GM08714 (cell line): Measurements from ENCODE around the gene SQOR.

ENCODE experiments used
- H3K4me3 ChIP-seq: fragments of 200-500 bp; sonication (Bioruptor generic); 2 replicates; pipeline ENCODE4 v1.5.1; 2014; ENCODE audit warnings: mild to moderate bottlenecking, low read length, inconsistent platforms
- ZNF274 ChIP-seq: IDR thresholded peaks from 2 replicates; pipeline ENCODE4 v1.6.1; 2012; ENCODE audit warnings: mild to moderate bottlenecking, low read depth, low read length

The SQOR gene

DNA sequence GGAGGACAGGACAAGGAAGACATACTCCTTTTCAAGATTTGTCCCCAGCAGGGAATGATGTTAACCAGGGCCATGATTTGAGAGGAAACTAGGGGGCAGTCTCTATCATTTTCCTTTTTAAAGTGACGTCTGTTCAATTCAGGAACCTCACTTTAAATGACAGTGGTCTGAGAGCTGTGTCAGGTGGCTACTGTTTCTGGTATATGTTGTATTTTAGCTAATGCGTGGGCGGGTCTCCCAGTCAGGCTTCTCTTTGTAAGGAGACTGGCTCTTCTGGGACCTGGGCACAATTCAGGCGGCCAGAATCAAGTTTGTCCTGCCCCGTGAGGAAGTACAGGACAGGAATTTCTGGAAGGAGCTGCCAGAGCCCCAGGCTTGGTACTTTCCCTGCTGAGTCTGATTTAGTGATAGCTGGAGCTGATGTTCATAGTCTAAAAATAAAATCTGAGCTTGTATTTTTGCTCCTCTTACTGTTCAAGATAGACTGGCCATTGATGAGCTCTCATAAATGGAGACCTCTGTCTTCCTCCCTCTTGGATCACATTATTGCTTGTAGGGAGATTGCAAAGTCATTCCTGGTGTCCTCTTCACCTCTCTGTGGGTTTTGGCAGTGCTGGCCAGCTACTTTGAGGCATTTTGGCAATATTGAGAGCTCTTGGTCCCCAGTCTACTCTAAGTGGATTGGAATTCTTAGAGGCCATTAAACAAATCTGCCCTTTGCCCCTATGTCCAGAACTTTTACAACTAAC lies 25.6 kb downstream of the SQOR start:
- TF ChIP-seq ZNF274: no peak
- H3K4me3 ChIP-seq: no peak overlapping the region

DNA sequence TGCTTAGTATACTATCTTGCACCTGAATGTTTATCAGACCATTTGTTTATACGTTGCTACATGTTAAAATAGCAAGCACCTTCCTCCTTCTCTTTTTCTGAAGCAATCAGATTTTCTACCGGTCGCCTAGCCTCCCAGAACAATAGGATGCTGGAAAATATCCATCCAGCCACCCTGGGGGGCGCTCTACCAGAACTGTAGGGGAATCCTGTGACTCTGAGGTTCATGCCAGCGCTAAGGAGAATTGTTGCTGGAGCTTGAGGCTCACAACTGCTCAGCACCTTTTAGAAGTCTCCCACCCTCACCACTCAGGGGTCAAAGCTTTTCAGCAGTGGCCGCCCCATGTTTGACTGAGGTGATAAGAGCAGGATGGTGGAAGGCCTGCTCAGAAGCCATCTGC lies 27.5 kb downstream of the SQOR start:
- H3K4me3 ChIP-seq: no peak overlapping the region
- TF ChIP-seq ZNF274: no peak

DNA sequence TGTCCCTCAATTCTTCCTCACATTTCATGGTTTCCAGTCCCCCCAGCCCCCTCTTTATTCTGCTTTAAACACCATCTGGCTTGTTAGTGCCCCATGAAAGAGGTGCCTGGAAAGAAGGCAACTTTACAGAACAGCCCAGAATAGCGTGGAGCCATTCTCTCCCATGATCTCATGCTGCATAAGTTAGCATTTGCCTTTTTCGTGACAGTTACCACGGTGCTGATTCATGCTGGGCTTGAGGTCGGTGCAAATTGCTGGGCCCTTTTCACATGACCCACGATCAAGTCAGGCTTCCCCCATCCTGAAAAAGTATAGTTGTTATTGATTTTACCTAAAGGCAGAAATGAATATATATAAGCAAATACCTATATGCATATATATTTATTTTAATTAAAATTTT lies 29.6 kb downstream of the SQOR start:
- no peak overlapping the region for H3K4me3 ChIP-seq
- TF ChIP-seq ZNF274: no peak

DNA sequence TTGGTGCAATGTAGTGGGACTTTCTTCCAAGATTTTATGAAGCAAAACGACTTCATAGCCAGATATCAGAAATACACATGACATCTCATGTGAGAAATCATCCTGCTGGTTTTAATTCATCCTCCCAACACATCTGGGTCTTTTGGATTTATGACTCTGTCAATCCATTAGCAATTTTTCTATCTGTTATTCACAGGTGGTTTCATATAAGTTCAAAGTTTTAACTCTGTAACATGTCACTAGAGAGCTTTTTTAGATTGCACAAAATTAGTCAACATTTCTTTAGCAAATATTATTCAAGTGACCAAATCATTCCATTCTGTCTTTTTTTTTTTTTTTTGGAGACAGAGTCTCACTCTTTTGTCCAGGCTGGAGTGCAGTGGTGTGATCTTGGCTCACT lies 30.4 kb downstream of the SQOR start:
- no peak overlapping the region for H3K4me3 ChIP-seq
- no peak for TF ChIP-seq ZNF274

DNA sequence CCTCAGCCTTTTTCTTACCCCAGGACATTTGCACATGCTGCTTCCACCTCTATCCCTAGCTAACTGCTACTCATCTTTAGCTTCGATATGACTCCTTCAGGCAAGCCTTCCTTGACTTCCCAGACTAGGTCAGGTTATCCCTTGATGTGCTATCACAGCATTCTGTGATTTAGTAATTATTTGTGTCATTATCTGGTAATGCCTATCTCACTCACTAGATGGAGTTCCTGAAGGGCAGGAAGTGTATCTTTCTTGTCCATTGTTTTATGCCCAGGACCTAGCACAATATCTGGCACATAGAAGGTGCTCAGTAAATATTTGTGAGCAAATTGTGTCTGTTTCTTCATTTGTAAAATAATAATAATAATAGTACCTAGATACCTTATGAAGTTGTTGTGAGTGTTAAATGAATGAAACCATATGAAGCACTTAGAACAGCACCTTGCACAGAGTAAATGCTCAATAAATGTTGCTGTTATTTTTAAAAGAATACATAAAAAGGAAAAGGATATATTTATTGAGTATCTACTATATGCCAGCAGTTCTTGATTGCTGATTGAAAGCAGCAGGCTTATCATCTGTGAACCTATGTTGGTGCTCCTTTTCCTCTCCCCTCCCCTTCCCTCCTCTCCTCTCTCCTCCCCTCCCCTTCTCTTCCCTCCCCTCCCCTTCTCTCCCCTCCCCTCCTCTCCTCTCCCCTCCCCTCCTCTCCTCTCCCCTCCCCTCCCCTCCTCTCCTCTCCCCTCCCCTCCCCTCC lies 31.5 kb downstream of the SQOR start:
- no peak overlapping the region for H3K4me3 ChIP-seq
- TF ChIP-seq ZNF274: no peak

DNA sequence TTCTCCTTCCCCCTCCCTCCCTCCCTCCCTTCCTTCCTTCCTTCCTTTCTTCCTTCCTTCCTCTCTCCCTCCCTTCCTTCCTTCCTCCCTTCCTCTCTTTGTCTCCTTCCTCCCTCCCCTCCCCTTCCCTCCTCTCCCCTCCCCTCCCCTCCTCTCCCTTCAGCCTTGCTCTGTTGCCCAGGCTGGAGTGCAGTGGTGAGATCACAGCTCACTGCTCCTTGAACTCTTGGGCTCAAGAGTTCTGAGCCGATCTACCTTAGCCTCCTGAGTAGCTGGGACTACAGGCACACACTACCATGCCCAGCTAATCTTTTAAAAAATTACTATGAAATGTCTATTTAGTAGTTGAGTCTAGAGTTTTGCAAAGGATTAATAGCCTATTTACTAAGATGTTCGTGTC lies 32.2 kb downstream of the SQOR start:
- TF ChIP-seq ZNF274: no peak
- H3K4me3 ChIP-seq: no peak overlapping the region

DNA sequence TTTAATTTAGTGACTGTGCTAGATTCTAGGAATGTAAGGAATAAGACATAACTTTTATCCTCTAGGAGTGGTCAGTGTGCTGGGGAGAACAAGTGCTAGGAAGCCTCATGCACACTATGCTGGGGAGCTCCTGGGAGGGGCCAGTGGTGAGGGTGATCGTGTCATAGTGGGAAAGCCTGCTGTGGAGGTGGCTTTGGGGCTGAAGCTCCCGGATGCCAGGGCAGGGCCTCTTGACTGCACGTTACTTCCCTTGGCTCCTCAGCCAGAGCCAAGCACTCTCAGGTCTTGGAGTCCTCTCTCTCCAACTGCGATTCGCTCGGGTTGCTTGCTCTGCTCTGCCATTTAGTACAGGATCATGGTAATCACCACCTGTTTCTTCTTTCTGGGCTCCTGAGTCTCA lies 33.6 kb downstream of the SQOR start:
- H3K4me3 ChIP-seq: no peak overlapping the region
- TF ChIP-seq ZNF274: no peak

DNA sequence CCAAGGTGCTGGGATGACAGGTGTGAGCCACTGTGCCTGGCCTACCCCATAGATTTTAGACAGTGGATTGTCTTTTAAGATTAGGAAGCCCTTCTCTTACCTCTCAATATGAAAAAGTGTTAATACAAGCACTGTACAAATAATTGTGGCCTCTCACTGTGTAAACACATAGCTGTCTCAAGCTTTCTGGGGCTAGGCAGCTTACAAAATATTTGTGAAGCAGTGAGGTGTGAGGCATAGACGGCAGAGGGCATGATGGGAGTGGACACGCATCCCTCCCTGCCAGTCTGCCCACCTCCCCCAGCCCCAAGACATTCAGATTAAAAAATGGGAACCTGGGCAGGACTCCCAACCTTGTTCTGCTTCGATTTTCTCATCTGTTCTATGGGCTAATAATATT lies 34.6 kb downstream of the SQOR start:
- TF ChIP-seq ZNF274: no peak
- no peak overlapping the region for H3K4me3 ChIP-seq

DNA sequence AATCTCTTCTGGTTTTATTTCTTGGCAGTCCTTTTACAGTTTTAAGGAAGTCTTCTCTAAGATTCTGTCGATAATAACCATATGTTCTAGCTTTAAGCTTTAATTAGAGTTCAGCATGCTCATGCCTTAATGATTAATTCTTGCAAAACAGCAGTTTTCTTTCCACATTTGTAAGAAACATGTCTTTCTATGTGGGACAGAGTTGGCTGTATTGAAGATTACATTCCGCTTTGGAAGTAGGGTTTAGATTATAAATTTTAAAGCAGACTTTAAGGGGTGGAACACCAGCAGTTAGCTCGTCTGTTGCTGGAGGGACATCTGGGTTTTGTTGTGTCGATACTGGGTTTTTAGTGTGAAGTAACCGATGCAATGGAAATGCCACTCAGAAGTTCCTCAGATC lies 35.3 kb downstream of the SQOR start:
- H3K4me3 ChIP-seq: no peak overlapping the region
- no peak for TF ChIP-seq ZNF274

DNA sequence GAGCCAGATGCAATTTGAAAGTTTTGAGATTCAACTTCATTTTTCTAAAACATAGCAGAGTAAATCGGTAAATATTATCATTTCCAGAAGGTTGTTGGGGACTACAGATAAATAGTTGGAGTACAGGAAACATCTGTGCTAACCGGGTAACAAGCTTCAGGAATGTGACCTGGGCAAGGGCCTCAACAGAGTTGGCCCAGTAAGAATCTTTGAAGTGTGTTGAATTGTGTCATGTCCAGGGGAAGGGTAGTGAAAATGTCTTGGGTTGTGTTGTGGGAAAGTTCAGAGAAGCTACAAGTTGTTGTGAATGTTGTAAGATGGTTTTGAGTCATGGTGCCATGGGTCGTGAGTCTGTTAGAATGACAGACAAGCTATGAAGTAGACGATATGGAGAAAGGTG lies 35.7 kb downstream of the SQOR start:
- H3K4me3 ChIP-seq: no peak overlapping the region
- TF ChIP-seq ZNF274: no peak

DNA sequence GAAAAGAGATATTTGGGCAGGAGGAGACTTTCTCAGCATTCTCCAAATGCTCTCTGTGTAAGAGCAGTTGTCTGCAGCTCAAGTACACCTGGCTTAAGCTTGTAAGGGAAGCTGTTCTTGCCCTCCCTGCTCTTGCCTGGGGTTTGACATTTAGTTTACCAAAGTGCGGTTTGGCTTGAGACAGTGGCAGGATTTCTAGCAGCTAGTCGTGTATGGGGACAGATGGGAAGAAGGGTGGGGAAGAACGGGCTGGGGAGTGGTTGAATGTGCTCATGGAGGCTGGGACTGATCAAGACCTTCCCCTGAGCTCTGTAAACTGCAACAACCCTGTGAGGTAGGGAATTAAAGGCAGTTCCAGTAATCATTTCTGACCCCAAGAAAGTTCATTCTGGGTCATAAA lies 39.8 kb downstream of the SQOR start:
- TF ChIP-seq ZNF274: no peak

DNA sequence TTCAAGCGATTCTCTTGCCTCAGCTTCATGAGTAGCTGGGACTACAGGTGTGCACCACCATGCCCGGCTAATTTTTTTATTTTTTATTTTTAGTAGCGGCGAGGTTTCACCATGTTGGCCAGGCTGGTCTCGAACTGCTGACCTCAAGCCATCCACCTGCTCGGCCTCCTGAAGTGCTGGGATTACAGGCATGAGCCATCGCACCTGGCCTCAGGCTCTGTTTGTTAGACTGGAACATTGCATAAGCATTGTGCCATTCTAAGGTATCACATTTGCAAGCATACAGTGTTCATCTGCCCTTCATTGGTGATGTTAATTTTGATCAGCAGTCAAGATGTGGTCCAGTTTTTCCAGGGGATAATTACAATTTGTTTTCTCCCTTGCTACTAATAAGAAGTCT lies 43.0 kb downstream of the SQOR start:
- no peak overlapping the region for H3K4me3 ChIP-seq
- no peak for TF ChIP-seq ZNF274

More for the DNA sequence above, 39.8 kb downstream of the SQOR start:
- no peak overlapping the region for H3K4me3 ChIP-seq

DNA sequence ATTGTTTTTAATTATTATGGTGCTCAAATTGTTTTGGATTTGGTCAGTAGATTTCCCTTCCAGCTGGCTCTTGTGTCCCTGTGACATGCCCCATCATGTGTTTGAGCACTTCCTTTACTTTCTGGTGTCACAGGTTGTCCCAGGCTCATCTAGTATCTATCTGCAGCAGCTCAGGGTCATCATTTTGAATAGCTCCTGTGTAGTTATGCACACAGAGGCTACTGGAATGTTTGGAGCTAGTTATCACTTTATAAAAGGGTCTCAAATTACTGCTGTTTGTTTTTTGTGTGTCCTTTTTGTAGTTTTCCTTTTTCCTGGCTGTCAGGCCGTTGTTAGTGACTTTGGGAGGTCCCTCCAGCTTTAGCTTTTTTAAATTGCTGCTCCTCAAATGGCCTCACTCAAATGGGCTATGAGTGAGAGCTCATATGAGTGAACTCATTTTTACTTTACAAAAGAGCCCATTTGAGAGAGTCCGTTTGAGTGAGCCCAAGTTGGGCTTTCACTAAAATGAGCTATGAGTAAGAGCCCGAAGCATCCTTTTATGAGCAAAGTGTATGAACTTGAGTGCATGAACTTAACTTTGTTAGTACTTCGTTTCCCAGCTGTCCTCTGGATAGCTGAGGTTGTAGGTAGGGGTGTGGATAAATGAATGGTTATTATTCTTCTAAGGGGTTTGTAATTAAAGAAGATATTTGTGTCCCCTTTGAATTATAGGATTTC lies 43.8 kb downstream of the SQOR start:
- no peak overlapping the region for H3K4me3 ChIP-seq
- TF ChIP-seq ZNF274: no peak

DNA sequence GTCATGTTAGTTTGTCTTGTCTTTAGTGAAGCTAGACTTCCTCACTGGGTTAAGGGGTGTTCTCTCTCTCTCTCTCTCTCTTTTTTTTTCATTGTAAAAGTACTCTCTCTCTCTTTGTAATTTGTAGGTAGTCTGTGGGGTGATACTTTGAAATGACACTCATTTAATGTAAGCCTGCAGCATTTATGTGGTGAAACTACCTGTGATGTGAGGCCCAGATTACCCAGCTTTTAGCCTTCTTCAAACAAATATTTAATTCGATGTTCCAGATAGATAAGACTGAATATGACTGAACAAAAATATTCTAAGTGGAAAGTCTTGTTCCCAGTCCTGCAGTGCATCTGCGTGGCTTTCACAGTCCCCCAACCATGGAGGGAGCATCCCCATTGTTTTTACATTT lies 49.7 kb downstream of the SQOR start:
- no peak for TF ChIP-seq ZNF274
- no peak overlapping the region for H3K4me3 ChIP-seq

DNA sequence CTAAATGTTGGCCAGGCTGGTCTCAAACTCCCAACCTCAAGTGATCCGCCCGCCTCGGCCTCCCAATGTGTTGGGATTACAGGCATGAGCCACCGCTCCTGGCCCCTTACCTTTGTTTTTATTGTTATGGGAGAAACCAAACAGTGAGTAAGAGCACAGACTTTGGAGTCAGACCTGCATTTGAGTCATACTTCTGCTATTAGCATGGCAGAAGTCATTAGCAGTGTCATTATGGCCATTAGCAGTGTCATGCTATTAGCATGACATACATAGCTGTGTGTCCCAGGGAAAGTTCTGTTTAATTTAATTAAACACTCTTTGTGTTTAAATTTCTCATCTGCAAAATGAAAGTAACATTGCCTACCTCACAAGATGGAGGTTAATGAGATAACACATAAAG lies 54.8 kb downstream of the SQOR start:
- no peak overlapping the region for H3K4me3 ChIP-seq

More for the DNA sequence above, 54.8 kb downstream of the SQOR start:
- TF ChIP-seq ZNF274: no peak
